Kidney glomerular epithelial cell (primary cell): ENCODE data around the gene SGTB.
"Not testable (repeated sequence)": the region's sequence is repeated elsewhere in the genome, so short reads cannot be mapped to it uniquely, and the experiment has no call there.

Experiments used
- DNase-seq: peaks from one replicate; lab custom pipeline; 2025; lab: John Stamatoyannopoulos, UW

The SGTB gene

GRCh38 chr5:65734196-65734775, 12.4 kb upstream of the SGTB start:
- not testable (repeated sequence) for DNase-seq

- not testable (repeated sequence) for DNase-seq
Observed at GRCh38 chr5:65732046-65732445, 10.1 kb upstream of the SGTB start.

- no peak for DNase-seq
Observed at GRCh38 chr5:65730910-65731309, 9.0 kb upstream of the SGTB start.

GRCh38 chr5:65728218-65728617, 6.3 kb upstream of the SGTB start:
- DNase-seq, result no peak

GRCh38 chr5:65727491-65728156, 5.7 kb upstream of the SGTB start:
- DNase-seq, result no peak

GRCh38 chr5:65722575-65723403, 880 bp upstream of the SGTB start:
- peak; percentile 50 for DNase-seq

- peak; percentile 45 for DNase-seq
Observed at GRCh38 chr5:65721050-65721719, 724 bp downstream of the SGTB start.

GRCh38 chr5:65718576-65719310, 3.2 kb downstream of the SGTB start:
- DNase-seq, result no peak

- no peak for DNase-seq
Observed at GRCh38 chr5:65708145-65708544, 13.8 kb downstream of the SGTB start.

GRCh38 chr5:65707663-65708062, 14.2 kb downstream of the SGTB start:
- DNase-seq, result no peak

GRCh38 chr5:65704621-65705239, 17.2 kb downstream of the SGTB start:
- DNase-seq, result no peak

GRCh38 chr5:65702036-65702435, 19.9 kb downstream of the SGTB start:
- DNase-seq, result no peak

- no peak for DNase-seq
Observed at GRCh38 chr5:65699338-65699737, 22.6 kb downstream of the SGTB start.

GRCh38 chr5:65696892-65697291, 25.0 kb downstream of the SGTB start:
- no peak for DNase-seq

- DNase-seq, result no peak
Observed at GRCh38 chr5:65695896-65696295, 26.0 kb downstream of the SGTB start.

GRCh38 chr5:65695162-65695755, 26.6 kb downstream of the SGTB start:
- no peak for DNase-seq

GRCh38 chr5:65693121-65693520, 28.8 kb downstream of the SGTB start:
- no peak for DNase-seq

GRCh38 chr5:65682148-65682547, 39.8 kb downstream of the SGTB start:
- DNase-seq, result no peak

- DNase-seq, result not testable (repeated sequence)
Observed at GRCh38 chr5:65676056-65676455, 45.9 kb downstream of the SGTB start.

GRCh38 chr5:65674749-65675148, 47.2 kb downstream of the SGTB start:
- DNase-seq, result no peak

- DNase-seq, result no peak
Observed at GRCh38 chr5:65672796-65673195, 49.1 kb downstream of the SGTB start.
